HT-29 (cell line): ENCODE results near the gene FOXC1. TPM values are rescaled to one million over a fixed set of nuclear protein-coding genes. Genes with fewer than 3 reads are reported as not detected.
A peak's percentile ranks its signal among the peaks of the same experiment; 100 is the strongest.

Source experiments
- DNase-seq: peaks from one replicate; pipeline ENCODE4 v3.0.0-alpha.2; 2015; ENCODE audit warnings: low spot score
- total RNA-seq: library from RNA; depleted of rRNA; stranded (reverse); fragments of >200 nt; shearing (Covaris generic); gene quantifications from 2 replicates; pipeline ENCODE4 v1.2.3, GENCODE V29; 2014; rRNA removed

FOXC1 gene
- total RNA-seq, 1 experiment from 2014 or later = 13.9 TPM

- DNase-seq = no peak
Measured at GRCh38 chr6:1643830-1644445, 34.2 kb downstream of the FOXC1 start.

DNA sequence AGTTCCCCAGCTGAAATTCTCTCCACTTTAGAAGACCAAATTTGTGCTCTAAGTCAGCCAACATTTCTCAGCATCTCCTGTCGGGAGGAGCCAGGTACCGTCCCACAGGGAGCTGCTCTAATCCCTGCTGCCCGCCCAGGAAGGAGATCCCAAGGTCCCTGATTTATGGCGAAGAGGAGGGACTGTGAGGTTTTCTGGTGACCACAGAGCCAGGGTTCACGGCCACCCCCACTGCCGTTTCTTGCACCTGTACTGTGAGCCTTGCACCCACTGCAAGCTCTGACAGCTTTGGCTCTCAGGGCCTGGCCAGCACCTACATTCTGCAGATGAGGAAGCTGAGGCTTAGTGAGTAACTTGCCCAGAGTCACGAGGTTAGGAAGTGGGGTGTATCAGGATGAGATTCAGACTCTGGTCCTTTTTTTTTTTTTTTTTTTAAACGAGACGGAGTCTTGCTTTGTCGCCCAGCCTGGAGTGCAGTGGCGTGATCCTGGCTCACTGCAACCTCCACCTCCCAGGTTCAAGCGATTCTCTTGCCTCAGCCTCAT is 34.9 kb downstream of the FOXC1 start:
- DNase-seq = peak; percentile 43

DNA sequence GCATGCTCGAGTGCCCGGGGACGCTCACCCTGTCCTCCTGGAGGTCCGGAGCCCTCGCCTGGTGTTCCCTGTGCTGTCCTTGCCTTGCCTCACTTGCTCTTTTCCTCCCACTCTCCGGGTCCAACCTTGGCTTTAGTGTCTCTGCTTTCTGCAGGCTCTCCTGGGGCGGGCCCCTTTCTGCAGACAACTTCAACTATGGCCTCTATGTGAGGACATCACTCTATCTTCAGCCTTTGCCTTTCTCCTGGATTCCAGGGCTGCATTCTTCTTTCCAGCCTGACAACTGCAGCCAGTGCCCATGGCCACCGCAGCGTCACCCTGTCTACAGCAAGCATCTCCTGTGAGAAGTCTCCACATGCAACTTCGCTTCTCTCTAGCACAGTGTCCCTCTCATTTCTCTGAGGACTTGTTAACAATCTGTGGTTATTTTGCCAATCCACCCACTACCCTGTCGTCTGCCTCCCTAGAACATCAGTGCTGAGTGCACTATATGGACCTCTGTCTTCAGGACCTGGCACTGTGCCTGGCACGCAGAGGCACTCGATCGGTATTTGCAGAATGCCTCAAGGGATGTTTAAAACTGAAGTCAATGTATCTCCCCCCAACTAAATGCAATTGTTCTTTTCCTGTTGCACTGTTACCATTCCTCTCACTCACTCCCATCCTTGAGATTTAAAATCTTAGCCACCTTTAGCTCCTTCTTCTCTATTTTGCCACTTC is 35.9 kb downstream of the FOXC1 start:
- no peak for DNase-seq

DNA sequence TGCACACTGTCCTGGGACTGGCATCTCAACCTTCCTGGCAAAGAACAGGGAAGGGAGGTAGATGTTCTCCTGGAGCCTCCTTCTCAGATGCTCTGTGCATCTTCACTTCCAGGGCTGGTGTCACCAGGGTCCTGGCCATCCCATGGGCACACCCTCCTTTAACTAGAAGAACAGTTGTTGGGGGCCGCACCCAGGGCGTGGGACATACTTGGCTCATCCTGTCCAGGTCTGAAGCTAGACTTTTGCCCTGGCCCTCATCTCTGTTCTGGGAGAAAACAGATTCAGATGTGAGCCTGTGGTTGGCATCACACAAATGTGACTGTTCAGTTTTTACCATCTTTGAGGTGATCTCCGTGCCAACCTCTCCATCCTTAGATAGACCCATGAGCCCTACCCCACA is 41.6 kb downstream of the FOXC1 start:
- no peak for DNase-seq

DNA sequence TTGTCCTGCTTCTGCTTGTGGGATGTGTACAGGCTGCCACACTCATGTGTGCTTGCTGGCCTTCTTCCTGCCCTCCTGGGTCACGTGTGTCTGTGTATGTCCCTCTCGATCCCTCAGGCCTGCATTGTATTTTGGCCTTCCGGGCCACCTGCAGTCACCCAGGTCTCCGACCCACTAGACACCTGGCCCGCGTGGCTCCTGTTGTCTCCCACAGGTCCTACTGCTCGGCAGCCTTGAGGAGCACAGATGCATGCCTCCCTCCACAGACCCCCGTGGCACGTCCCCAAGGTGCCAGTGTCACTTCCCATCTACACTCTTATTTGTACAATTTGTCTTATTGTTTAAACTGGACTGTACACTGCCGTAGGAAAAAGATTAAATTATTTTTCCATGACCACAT is 43.1 kb downstream of the FOXC1 start:
- DNase-seq = no peak

DNA sequence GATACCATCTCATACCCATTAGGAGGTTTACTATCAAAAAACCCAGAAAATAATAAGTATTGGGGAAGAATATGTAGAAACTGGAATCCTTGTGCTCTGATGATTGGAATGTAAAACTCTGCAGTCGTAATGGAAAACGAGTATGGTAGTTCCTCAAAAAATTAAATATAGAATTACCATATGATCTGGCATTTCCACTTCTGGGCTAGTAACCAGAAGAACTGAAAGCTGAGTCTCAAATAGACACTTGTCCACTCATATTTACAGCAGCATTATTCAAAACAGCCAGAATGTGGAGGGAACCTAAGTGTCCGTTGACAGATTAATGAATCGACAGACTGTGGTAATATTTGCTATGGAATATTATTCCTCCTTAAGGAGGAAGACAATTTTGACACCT is 44.3 kb downstream of the FOXC1 start:
- no peak for DNase-seq

DNA sequence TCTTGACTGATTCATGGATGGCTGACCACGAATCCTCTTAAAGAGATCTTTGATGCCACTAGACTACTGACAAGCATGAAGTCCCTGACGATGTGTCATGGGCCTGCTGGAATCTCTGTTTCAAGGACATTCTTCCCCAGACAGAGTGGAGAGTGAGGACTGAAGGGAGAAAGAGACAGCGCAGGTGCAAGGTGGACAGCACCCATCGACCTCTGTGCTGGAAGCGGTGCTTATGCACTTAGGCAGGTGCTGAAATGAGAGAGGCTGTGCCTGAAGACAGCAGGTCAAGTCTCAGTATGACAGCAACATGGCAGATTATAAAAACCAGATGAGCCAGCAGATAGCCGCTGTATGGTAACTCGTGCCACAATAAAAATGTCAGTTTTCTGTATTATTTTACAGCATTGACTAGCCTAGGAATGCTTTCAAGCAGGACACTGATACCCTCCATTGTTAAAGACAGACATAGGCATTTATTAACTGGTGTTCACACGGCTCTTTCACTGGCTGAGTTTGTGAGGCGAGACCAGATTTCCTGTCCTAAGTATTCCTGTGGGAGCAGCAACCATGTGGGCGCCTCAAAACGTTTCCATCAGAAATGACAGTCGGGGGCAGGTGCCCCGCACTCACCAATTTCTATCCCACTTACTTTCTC is 47.5 kb downstream of the FOXC1 start:
- DNase-seq = no peak

DNA sequence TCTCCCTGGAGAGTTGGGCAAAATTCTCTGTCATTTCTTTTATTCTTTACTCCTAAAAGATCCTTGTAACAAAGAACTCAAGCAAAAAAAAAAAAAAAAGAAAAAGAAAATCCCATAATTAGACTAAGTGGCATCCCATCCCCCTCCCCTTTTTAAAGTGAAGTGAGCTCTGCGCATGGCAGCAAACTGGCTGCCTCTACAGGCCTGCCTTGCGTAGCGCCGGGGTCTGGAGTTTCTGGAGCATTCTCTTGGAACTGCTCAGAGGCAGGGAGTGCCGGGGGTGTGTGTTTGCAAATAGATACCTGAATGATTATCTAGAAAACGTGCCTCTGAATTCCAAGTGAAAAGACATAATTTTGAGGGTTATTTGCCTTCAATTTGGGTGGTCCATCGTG is 48.1 kb downstream of the FOXC1 start:
- DNase-seq = no peak

GRCh38 chr6:1658212-1659005 is 48.7 kb downstream of the FOXC1 start:
- DNase-seq = no peak

- DNase-seq = no peak
Measured at GRCh38 chr6:1659816-1660215, 50.1 kb downstream of the FOXC1 start.

GRCh38 chr6:1662534-1662933 is 52.8 kb downstream of the FOXC1 start:
- DNase-seq = no peak

Other genes starting within 250 kb of the FOXC1 start
- gene FOXF2, start 220.3 kb upstream of the FOXC1 start, total RNA-seq = not detected in 2 replicates